ENCODE results near the gene ASPDH. TPM values are rescaled to one million over a fixed set of nuclear protein-coding genes. Genes with fewer than 3 reads are reported as not detected.

ASPDH gene
- total RNA-seq, 1 donor from 2014 or later = not detected

GRCh38 chr19:50464348-50464747, 49.4 kb downstream of the ASPDH start:
- no peak for DNase-seq (ENCODE audit: low spot score)
- Mint-ChIP-seq H3K36me3 (ENCODE audit: low read depth, unreplicated experiment) (peaks cover 9% of the 10 kb centered on the region), H3K27ac (ENCODE audit: unreplicated experiment) (no peak overlapping the region), H3K4me1 (ENCODE audit: unreplicated experiment) (no peaks in the 10 kb centered on the region), H3K27me3 (ENCODE audit: unreplicated experiment) (peaks cover 8% of the 10 kb centered on the region), H3K9me3 (ENCODE audit: unreplicated experiment) (peaks cover 22% of the 10 kb centered on the region), H3K4me3 (ENCODE audit: unreplicated experiment) (no peak overlapping the region)
- no peak for TF ChIP-seq CTCF (IDR thresholded peaks at IDR 0.05; ENCODE audit: unreplicated experiment)

- DNase-seq (ENCODE audit: low spot score) = no peak
- H3K27ac Mint-ChIP-seq (ENCODE audit: unreplicated experiment) = no peak overlapping the region
- H3K4me1 Mint-ChIP-seq (ENCODE audit: unreplicated experiment) = no peaks in the 10 kb centered on the region
- peaks cover 2% of the 10 kb centered on the region for H3K27me3 Mint-ChIP-seq (ENCODE audit: unreplicated experiment)
- peaks cover 10% of the 10 kb centered on the region for H3K9me3 Mint-ChIP-seq (ENCODE audit: unreplicated experiment)
- no peak overlapping the region for H3K4me3 Mint-ChIP-seq (ENCODE audit: unreplicated experiment)
- TF ChIP-seq CTCF (IDR thresholded peaks at IDR 0.05; ENCODE audit: unreplicated experiment) = no peak
- H3K36me3 Mint-ChIP-seq (ENCODE audit: low read depth, unreplicated experiment) = no peaks in the 10 kb centered on the region
Measured at GRCh38 chr19:50462970-50463369, 50.7 kb downstream of the ASPDH start.

Other genes with a start within 250 kb of the ASPDH start
- not detected for gene KCNC3, start 184.5 kb downstream of the ASPDH start, total RNA-seq (ENCODE audit: unreplicated experiment)
- not detected for gene NAPSA, start 148.3 kb downstream of the ASPDH start, total RNA-seq (ENCODE audit: unreplicated experiment)
- 21.6 TPM for gene NR1H2, start 137.5 kb downstream of the ASPDH start, total RNA-seq (ENCODE audit: unreplicated experiment)
- gene POLD1, start 129.6 kb downstream of the ASPDH start, total RNA-seq (ENCODE audit: unreplicated experiment) = 54.4 TPM
- gene SPIB, start 95.0 kb downstream of the ASPDH start, total RNA-seq (ENCODE audit: unreplicated experiment) = not detected
- gene MYBPC2, start 81.0 kb downstream of the ASPDH start, total RNA-seq (ENCODE audit: unreplicated experiment) = 0.46 TPM
- gene EMC10, start 37.4 kb downstream of the ASPDH start, total RNA-seq (ENCODE audit: unreplicated experiment) = 0.21 TPM
- not detected for gene GARIN5A, start 37.1 kb downstream of the ASPDH start, total RNA-seq (ENCODE audit: unreplicated experiment)
- gene JOSD2, start 2.7 kb downstream of the ASPDH start, total RNA-seq (ENCODE audit: unreplicated experiment) = 0.46 TPM
- gene LRRC4B, start 54.5 kb upstream of the ASPDH start, total RNA-seq (ENCODE audit: unreplicated experiment) = 3.0 TPM
- 0.15 TPM for gene SYT3, start 126.0 kb upstream of the ASPDH start, total RNA-seq (ENCODE audit: unreplicated experiment)
- not detected for gene C19orf81, start 135.5 kb upstream of the ASPDH start, total RNA-seq (ENCODE audit: unreplicated experiment)
- 6.5 TPM for gene SHANK1, start 205.9 kb upstream of the ASPDH start, total RNA-seq (ENCODE audit: unreplicated experiment)
- gene CLEC11A, start 209.5 kb upstream of the ASPDH start, total RNA-seq (ENCODE audit: unreplicated experiment) = 37.3 TPM